Measurements from ENCODE around the gene LSM2.
A peak's percentile ranks its signal among the peaks of the same experiment; 100 is the strongest.

The LSM2 gene

DNA sequence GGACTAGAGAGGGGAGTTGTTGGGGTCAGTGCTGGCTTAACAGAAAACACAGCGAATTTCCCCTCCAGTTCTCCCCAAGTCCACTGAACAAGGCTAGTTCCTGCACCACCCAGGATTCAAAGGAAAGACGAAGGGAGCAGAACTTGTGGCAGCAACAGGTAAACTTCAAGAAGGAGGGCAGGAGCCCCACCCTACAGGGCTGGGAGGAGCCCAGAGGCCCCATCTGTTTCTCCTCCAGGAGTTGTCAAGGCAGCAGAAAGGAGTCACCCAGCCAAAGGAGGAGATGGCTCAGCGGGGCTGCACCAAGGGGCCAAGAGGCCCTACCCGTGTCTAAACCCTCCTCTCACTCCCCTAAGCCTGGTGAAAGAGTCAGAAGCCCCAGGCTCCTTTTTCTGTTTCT is 42.6 kb downstream of the LSM2 start:
- H3K4me3 ChIP-seq (ENCODE audit: control insufficient read depth, low read depth, low read length), result no peak overlapping the region
- TF ChIP-seq, protein P1, sequence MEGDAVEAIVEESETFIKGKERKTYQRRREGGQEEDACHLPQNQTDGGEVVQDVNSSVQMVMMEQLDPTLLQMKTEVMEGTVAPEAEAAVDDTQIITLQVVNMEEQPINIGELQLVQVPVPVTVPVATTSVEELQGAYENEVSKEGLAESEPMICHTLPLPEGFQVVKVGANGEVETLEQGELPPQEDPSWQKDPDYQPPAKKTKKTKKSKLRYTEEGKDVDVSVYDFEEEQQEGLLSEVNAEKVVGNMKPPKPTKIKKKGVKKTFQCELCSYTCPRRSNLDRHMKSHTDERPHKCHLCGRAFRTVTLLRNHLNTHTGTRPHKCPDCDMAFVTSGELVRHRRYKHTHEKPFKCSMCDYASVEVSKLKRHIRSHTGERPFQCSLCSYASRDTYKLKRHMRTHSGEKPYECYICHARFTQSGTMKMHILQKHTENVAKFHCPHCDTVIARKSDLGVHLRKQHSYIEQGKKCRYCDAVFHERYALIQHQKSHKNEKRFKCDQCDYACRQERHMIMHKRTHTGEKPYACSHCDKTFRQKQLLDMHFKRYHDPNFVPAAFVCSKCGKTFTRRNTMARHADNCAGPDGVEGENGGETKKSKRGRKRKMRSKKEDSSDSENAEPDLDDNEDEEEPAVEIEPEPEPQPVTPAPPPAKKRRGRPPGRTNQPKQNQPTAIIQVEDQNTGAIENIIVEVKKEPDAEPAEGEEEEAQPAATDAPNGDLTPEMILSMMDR (conservative IDR thresholded peaks at IDR 0.05; ENCODE audit: control insufficient read depth, insufficient read depth, low read depth, low read length), result no peak

DNA sequence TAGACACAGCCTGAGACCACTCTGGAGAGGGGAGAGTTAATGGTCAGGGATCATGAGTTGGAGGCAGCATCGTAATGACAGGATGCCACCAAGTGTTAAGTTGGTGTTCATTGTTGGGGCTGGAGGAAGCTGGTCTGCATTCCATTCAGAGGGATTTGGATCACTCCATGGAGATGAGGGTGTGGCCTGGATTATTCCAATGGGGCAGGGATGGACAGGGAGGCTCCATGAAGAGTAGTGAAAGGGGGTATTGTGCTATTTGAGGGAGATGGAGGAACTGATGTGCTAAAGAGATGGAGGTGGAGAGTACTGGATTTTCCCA is 43.2 kb downstream of the LSM2 start:
- DNase-seq (ENCODE audit: low read depth), result peak; percentile 33
- TF ChIP-seq, protein P1 (conservative IDR thresholded peaks at IDR 0.05; ENCODE audit: control insufficient read depth, insufficient read depth, low read depth, low read length), result no peak
- H3K4me3 ChIP-seq (ENCODE audit: control insufficient read depth, low read depth, low read length), result no peak overlapping the region

More for the DNA sequence above, 42.6 kb downstream of the LSM2 start:
- DNase-seq (ENCODE audit: low read depth), result no peak

DNA sequence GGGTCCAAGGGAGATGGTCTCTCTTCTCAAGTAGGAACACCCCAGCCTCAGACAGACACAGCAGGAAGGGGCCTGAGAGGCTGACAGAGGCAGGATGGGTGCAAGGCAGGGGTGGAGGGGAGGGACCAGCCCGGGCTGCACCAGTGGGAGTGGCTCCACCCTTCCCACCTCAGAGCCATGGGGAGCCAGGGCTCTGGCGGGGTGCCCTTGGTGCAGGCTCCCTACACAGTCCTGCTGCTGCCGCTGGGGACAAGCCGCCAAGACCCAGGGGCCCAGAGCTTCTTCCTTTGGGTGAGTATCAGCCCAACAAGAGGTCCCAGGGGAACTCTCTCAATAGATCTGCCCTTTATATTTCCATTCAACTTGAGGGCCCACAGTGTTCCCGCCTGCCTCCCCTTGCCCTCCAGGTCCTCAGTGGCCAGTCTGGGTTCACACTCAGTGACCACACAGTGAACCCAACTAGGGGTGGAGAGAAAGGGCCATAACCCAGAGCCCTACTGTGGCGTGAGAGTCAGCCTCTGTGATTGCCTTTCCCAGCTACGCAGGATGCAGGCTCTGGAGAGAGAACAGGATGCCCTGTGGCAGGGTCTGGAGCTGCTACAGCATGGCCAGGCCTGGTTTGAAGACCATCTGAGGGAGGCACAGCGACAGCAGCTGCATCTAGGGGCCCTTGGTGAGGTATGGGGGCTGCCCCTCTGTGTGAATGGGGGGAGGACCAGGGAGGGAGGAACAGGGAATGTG is 43.7 kb downstream of the LSM2 start:
- no peak overlapping the region for H3K4me3 ChIP-seq (ENCODE audit: control insufficient read depth, low read depth, low read length)
- TF ChIP-seq, protein P1 (conservative IDR thresholded peaks at IDR 0.05; ENCODE audit: control insufficient read depth, insufficient read depth, low read depth, low read length), result no peak
- DNase-seq (ENCODE audit: low read depth), result no peak

DNA sequence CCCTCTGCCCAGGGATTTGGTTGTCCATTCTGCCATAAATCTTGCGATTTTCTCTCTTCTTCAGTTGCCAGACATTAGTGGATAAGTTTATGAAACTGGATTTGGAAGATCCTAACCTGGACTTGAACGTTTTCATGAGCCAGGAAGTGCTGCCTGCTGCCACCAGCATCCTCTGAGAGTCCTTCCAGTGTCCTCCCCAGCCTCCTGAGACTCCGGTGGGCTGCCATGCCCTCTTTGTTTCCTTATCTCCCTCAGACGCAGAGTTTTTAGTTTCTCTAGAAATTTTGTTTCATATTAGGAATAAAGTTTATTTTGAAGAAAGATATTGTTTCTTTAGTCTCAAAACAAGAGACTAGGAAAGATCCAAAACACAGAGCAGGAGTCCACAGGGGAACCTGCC is 44.4 kb downstream of the LSM2 start, which contains the start of gene SAPCD1:
Gene SAPCD1, plus strand, starts transcription at position 301 of the 400 bp plus-strand sequence. CDS start 399 bp downstream, outside the sequence.
- TF ChIP-seq, protein P1 (conservative IDR thresholded peaks at IDR 0.05; ENCODE audit: control insufficient read depth, insufficient read depth, low read depth, low read length), result no peak

DNA sequence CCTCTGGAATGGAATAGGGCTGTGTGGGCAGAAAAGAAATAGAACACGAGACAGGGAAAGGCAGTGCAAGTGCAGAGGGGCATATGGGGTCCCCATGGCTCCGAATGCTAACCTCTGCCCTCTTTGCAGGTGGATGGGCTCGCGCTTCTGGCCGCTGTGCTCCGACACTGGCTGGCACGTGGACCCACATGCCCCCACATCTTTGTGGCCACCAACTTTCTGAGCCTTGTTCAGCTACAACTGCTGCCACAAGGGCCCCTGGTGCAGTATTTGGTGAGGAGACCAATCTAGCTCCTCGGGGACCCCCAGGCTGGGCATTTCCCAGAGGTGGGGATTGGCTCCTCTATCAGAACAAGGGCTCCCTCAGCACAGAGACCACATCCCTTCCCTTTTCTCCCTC is 45.4 kb downstream of the LSM2 start:
- TF ChIP-seq, protein P1 (conservative IDR thresholded peaks at IDR 0.05; ENCODE audit: control insufficient read depth, insufficient read depth, low read depth, low read length), result no peak
- no peak overlapping the region for H3K4me3 ChIP-seq (ENCODE audit: control insufficient read depth, low read depth, low read length)
- no peak for DNase-seq (ENCODE audit: low read depth)

More for the DNA sequence above, 44.4 kb downstream of the LSM2 start, which contains the start of gene SAPCD1:
- DNase-seq (ENCODE audit: low read depth), result no peak
- H3K4me3 ChIP-seq (ENCODE audit: control insufficient read depth, low read depth, low read length), result no peak within 1 kb of the TSS

DNA sequence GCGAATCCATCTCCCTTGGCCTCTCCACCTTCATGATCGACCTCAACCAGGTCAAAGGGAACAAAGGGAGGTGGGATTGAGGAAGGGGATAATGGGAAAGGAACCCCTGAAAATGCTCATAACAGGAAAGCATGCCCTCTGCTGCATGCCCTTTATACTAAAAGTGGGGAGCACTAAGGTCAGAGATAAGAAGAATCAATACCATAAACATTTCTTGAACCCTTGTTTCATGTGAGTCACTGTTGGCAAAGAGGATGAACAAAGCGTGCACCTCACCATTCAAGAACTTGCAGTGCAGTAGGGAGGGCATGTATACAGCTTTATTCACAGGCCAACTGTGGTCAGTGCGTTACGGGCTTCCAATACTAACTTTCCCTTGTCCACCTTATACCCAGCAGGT is 46.0 kb downstream of the LSM2 start:
- TF ChIP-seq, protein P1 (conservative IDR thresholded peaks at IDR 0.05; ENCODE audit: control insufficient read depth, insufficient read depth, low read depth, low read length), result no peak
- H3K4me3 ChIP-seq (ENCODE audit: control insufficient read depth, low read depth, low read length), result no peak overlapping the region
- no peak for DNase-seq (ENCODE audit: low read depth)

Data from fibroblast of mammary gland (primary cell).